Activated T-helper 17 cell treated with anti-CD3 and anti-CD28 coated beads, Interleukin-2, amount 50 U/mL, for 72 hours (primary cell): Measurements from ENCODE around the gene C1QC. TPM values are rescaled to one million over a fixed set of nuclear protein-coding genes. Genes with fewer than 3 reads are reported as not detected.
A peak's percentile ranks its signal among the peaks of the same experiment; 100 is the strongest.
"Not testable (repeated sequence)": the region's sequence is repeated elsewhere in the genome, so short reads cannot be mapped to it uniquely, and the experiment has no call there.

Source experiments
- ATAC-seq: fragments of 150-1000 bp; cut with Tn5 transposase; replicated peaks from 2 replicates; pipeline ENCODE4 v1.10.0; 2021; ENCODE audit warnings: mild to moderate bottlenecking, moderate library complexity
- H3K27ac Mint-ChIP-seq: one replicate; pipeline ENCODE4 v1.8.0; 2022; ENCODE audit warnings: mixed read lengths
- H3K27me3 Mint-ChIP-seq: one replicate; pipeline ENCODE4 v1.8.0; 2022; ENCODE audit warnings: mixed read lengths
- H3K36me3 Mint-ChIP-seq: one replicate; pipeline ENCODE4 v1.8.0; 2022; ENCODE audit warnings: low read depth, mild to moderate bottlenecking, mixed read lengths
- H3K4me1 Mint-ChIP-seq: one replicate; pipeline ENCODE4 v1.8.0; 2022; ENCODE audit warnings: mixed read lengths
- H3K4me3 Mint-ChIP-seq: one replicate; pipeline ENCODE4 v1.8.0; 2022; ENCODE audit warnings: mild to moderate bottlenecking, mixed read lengths
- H3K9me3 Mint-ChIP-seq: one replicate; pipeline ENCODE4 v1.8.0; 2022; ENCODE audit warnings: mixed read lengths
- total RNA-seq, 2 donors: library from RNA; stranded (reverse); gene quantifications; one replicate each; pipeline ENCODE4 v1.2.3, GENCODE V29; 2022

The C1QC gene
- total RNA-seq, 2 donors from 2014 or later: not detected

GRCh38 chr1:22673486-22674409, 30.3 kb downstream of the C1QC start:
- Mint-ChIP-seq H3K4me3 (no peak overlapping the region), H3K27ac (no peak overlapping the region), H3K4me1 (no peaks in the 10 kb centered on the region), H3K36me3 (no peaks in the 10 kb centered on the region), H3K9me3 (no peaks in the 10 kb centered on the region), H3K27me3 (peaks cover 41% of the 10 kb centered on the region)
- peak; percentile 97 for ATAC-seq

GRCh38 chr1:22674410-22674749, 30.9 kb downstream of the C1QC start:
- H3K9me3 Mint-ChIP-seq: no peaks in the 10 kb centered on the region
- H3K4me1 Mint-ChIP-seq: no peaks in the 10 kb centered on the region
- no peak overlapping the region for H3K27ac Mint-ChIP-seq
- no peaks in the 10 kb centered on the region for H3K36me3 Mint-ChIP-seq
- ATAC-seq: peak; percentile 18
- peaks cover 36% of the 10 kb centered on the region for H3K27me3 Mint-ChIP-seq
- H3K4me3 Mint-ChIP-seq: no peak overlapping the region

GRCh38 chr1:22676151-22676550, 32.7 kb downstream of the C1QC start:
- ATAC-seq, H3K36me3 Mint-ChIP-seq, H3K27ac Mint-ChIP-seq, H3K9me3 Mint-ChIP-seq, H3K4me1 Mint-ChIP-seq, H3K4me3 Mint-ChIP-seq: not testable (repeated sequence)
- H3K27me3 Mint-ChIP-seq: peaks cover 27% of the 10 kb centered on the region

- Mint-ChIP-seq H3K4me1 (no peaks in the 10 kb centered on the region), H3K9me3 (no peaks in the 10 kb centered on the region), H3K4me3 (no peak overlapping the region), H3K27ac (no peak overlapping the region), H3K27me3 (peaks cover 21% of the 10 kb centered on the region), H3K36me3 (no peaks in the 10 kb centered on the region)
- ATAC-seq: no peak
Observed at GRCh38 chr1:22676916-22677583, 33.6 kb downstream of the C1QC start.

- Mint-ChIP-seq H3K27me3 (peaks cover 11% of the 10 kb centered on the region), H3K4me1 (no peaks in the 10 kb centered on the region), H3K36me3 (no peaks in the 10 kb centered on the region), H3K27ac (no peak overlapping the region), H3K4me3 (no peak overlapping the region), H3K9me3 (no peaks in the 10 kb centered on the region)
- no peak for ATAC-seq
Observed at GRCh38 chr1:22677931-22678896, 34.8 kb downstream of the C1QC start.

GRCh38 chr1:22680726-22681125, 37.3 kb downstream of the C1QC start:
- no peak overlapping the region for H3K27ac Mint-ChIP-seq

GRCh38 chr1:22681556-22682276, 38.3 kb downstream of the C1QC start:
- Mint-ChIP-seq H3K36me3 (no peaks in the 10 kb centered on the region), H3K27ac (no peak overlapping the region), H3K4me3 (no peak overlapping the region), H3K27me3 (peaks cover 21% of the 10 kb centered on the region), H3K4me1 (no peaks in the 10 kb centered on the region), H3K9me3 (no peaks in the 10 kb centered on the region)
- ATAC-seq: no peak

More at GRCh38 chr1:22680726-22681125, 37.3 kb downstream of the C1QC start:
- H3K27me3 Mint-ChIP-seq: peaks cover 14% of the 10 kb centered on the region
- no peaks in the 10 kb centered on the region for H3K9me3 Mint-ChIP-seq
- no peak overlapping the region for H3K4me3 Mint-ChIP-seq
- no peaks in the 10 kb centered on the region for H3K36me3 Mint-ChIP-seq
- no peak for ATAC-seq
- H3K4me1 Mint-ChIP-seq: no peaks in the 10 kb centered on the region

GRCh38 chr1:22683547-22683946, 40.1 kb downstream of the C1QC start:
- peaks cover 30% of the 10 kb centered on the region for H3K27me3 Mint-ChIP-seq
- H3K9me3 Mint-ChIP-seq: no peaks in the 10 kb centered on the region
- no peak for ATAC-seq
- no peak overlapping the region for H3K27ac Mint-ChIP-seq
- H3K4me1 Mint-ChIP-seq: no peaks in the 10 kb centered on the region
- H3K36me3 Mint-ChIP-seq: no peaks in the 10 kb centered on the region
- no peak overlapping the region for H3K4me3 Mint-ChIP-seq

GRCh38 chr1:22685591-22686059, 42.2 kb downstream of the C1QC start:
- Mint-ChIP-seq H3K9me3 (no peaks in the 10 kb centered on the region), H3K4me3 (no peak overlapping the region), H3K27me3 (peaks cover 30% of the 10 kb centered on the region), H3K36me3 (no peaks in the 10 kb centered on the region), H3K4me1 (no peaks in the 10 kb centered on the region), H3K27ac (no peak overlapping the region)
- no peak for ATAC-seq

GRCh38 chr1:22687191-22687590, 43.8 kb downstream of the C1QC start:
- Mint-ChIP-seq H3K27me3 (peaks cover 30% of the 10 kb centered on the region), H3K4me1 (no peaks in the 10 kb centered on the region), H3K4me3 (no peak overlapping the region), H3K36me3 (no peaks in the 10 kb centered on the region), H3K9me3 (no peaks in the 10 kb centered on the region), H3K27ac (no peak overlapping the region)
- ATAC-seq: no peak

GRCh38 chr1:22688466-22688865, 45.0 kb downstream of the C1QC start:
- H3K27me3 Mint-ChIP-seq: peaks cover 30% of the 10 kb centered on the region
- no peaks in the 10 kb centered on the region for H3K9me3 Mint-ChIP-seq
- ATAC-seq: no peak
- no peak overlapping the region for H3K27ac Mint-ChIP-seq
- H3K36me3 Mint-ChIP-seq: no peaks in the 10 kb centered on the region
- H3K4me1 Mint-ChIP-seq: no peaks in the 10 kb centered on the region
- H3K4me3 Mint-ChIP-seq: no peak overlapping the region

- H3K27me3 Mint-ChIP-seq: peaks cover 22% of the 10 kb centered on the region
Observed at GRCh38 chr1:22689505-22689904, 46.1 kb downstream of the C1QC start.

GRCh38 chr1:22691031-22691753, 47.8 kb downstream of the C1QC start:
- Mint-ChIP-seq H3K36me3 (no peaks in the 10 kb centered on the region), H3K4me3 (no peak overlapping the region), H3K27ac (no peak overlapping the region), H3K9me3 (no peaks in the 10 kb centered on the region), H3K27me3 (peaks cover 13% of the 10 kb centered on the region), H3K4me1 (no peaks in the 10 kb centered on the region)
- ATAC-seq: no peak

More at GRCh38 chr1:22689505-22689904, 46.1 kb downstream of the C1QC start:
- ATAC-seq: no peak
- H3K4me3 Mint-ChIP-seq: no peak overlapping the region
- H3K27ac Mint-ChIP-seq: no peak overlapping the region
- H3K4me1 Mint-ChIP-seq: no peaks in the 10 kb centered on the region
- no peaks in the 10 kb centered on the region for H3K9me3 Mint-ChIP-seq
- H3K36me3 Mint-ChIP-seq: no peaks in the 10 kb centered on the region
